ENCODE data around the gene SLC35G3. TPM values are rescaled to one million over a fixed set of nuclear protein-coding genes. Genes with fewer than 3 reads are reported as not detected.
"Not testable (repeated sequence)": the region's sequence is repeated elsewhere in the genome, so short reads cannot be mapped to it uniquely, and the experiment has no call there.

Gene SLC35G3
- polyA plus RNA-seq, 3 donors, result not detected

GRCh38 chr17:35184274-35184673 is 9.9 kb downstream of the SLC35G3 start:
- DNase-seq, result no peak
- no peaks in the 10 kb centered on the region for H3K36me3 Mint-ChIP-seq
- H3K27ac Mint-ChIP-seq, result no peak overlapping the region
- peaks cover 5 to 19% (median 13%) of the 10 kb centered on the region in 3 donors for H3K27me3 Mint-ChIP-seq (ENCODE audit: low read depth in 3 of 3)
- intact Hi-C loops (cut with micrococcal nuclease), result no loop called here
- no peak overlapping the region for H2AFZ ChIP-seq (ENCODE audit: insufficient read depth, low read depth, low read length, poor library complexity, severe bottlenecking)
- no peaks in the 10 kb centered on the region for H3K9me3 ChIP-seq (replicated peaks in 1 of 2; ENCODE audit: control insufficient read depth in 1 of 2, insufficient read depth in 1 of 2, low read length in 2 of 2)
- no peak overlapping the region for H3K27ac ChIP-seq (ENCODE audit: low read depth in 1 of 2, low read length in 2 of 2)
- peaks cover 19% of the 10 kb centered on the region for H3K4me1 Mint-ChIP-seq
- H3K4me1 ChIP-seq (ENCODE audit: control insufficient read depth in 1 of 2, insufficient read depth in 2 of 2, low read length in 2 of 2), result peaks cover 0 to 20% of the 10 kb centered on the region in 2 donors
- 60% methylated on average over 2 of the region's 3 CpGs for WGBS (ENCODE audit: insufficient coverage)
- H4K20me1 ChIP-seq (ENCODE audit: insufficient read depth, low read length), result no peaks in the 10 kb centered on the region
- H3K4me3 Mint-ChIP-seq, result no peak overlapping the region
- no peaks in the 10 kb centered on the region for H3K79me2 ChIP-seq (ENCODE audit: insufficient read depth, low read length)
- H3K9ac ChIP-seq (ENCODE audit: insufficient read depth, low read length, poor library complexity, severe bottlenecking), result no peak overlapping the region
- H3K27me3 ChIP-seq (ENCODE audit: control insufficient read depth in 2 of 2, insufficient read depth in 2 of 2, low read length in 2 of 2), result no peaks in the 10 kb centered on the region
- no peak for TF ChIP-seq CTCF (IDR thresholded peaks at IDR 0.05)
- H3K4me2 ChIP-seq (replicated peaks; ENCODE audit: extremely low read depth, low read length, poor library complexity, severe bottlenecking), result no peak overlapping the region
- no peaks in the 10 kb centered on the region for H3K36me3 ChIP-seq (replicated peaks in 1 of 2; ENCODE audit: control insufficient read depth in 1 of 2, insufficient read depth in 2 of 2, low read length in 2 of 2)
- no peak overlapping the region for H3K4me3 ChIP-seq (replicated peaks in 1 of 3; ENCODE audit: low read depth in 2 of 3, low read length in 3 of 3)
- H3K9me3 Mint-ChIP-seq, result peaks cover 0 to 6% (median 2%) of the 10 kb centered on the region in 7 donors

- WGBS (ENCODE audit: insufficient coverage), result 82% methylated on average over 2 of the region's 6 CpGs
- Mint-ChIP-seq H3K4me3 (no peak overlapping the region), H3K36me3 (no peaks in the 10 kb centered on the region), H3K27ac (no peak overlapping the region), H3K4me1 (peaks cover 15% of the 10 kb centered on the region), H3K9me3 (peaks cover 0 to 5% (median 2%) of the 10 kb centered on the region in 7 donors), H3K27me3 (ENCODE audit: low read depth in 3 of 3) (peaks cover 5 to 18% (median 13%) of the 10 kb centered on the region in 3 donors)
- H3K4me1 ChIP-seq (ENCODE audit: control insufficient read depth in 1 of 2, insufficient read depth in 2 of 2, low read length in 2 of 2), result peaks cover 0 to 12% of the 10 kb centered on the region in 2 donors
- H3K9ac ChIP-seq (ENCODE audit: insufficient read depth, low read length, poor library complexity, severe bottlenecking), result no peak overlapping the region
- H2AFZ ChIP-seq (ENCODE audit: insufficient read depth, low read depth, low read length, poor library complexity, severe bottlenecking), result no peak overlapping the region
- no peaks in the 10 kb centered on the region for H4K20me1 ChIP-seq (ENCODE audit: insufficient read depth, low read length)
- TF ChIP-seq CTCF (IDR thresholded peaks at IDR 0.05), result no peak
- peak in 1 of 3 donors; percentile 20 for DNase-seq
- no peaks in the 10 kb centered on the region for H3K36me3 ChIP-seq (replicated peaks in 1 of 2; ENCODE audit: control insufficient read depth in 1 of 2, insufficient read depth in 2 of 2, low read length in 2 of 2)
- intact Hi-C loops (cut with micrococcal nuclease), result no loop called here
- H3K4me3 ChIP-seq (replicated peaks in 1 of 3; ENCODE audit: low read depth in 2 of 3, low read length in 3 of 3), result no peak overlapping the region
- no peak overlapping the region for H3K4me2 ChIP-seq (replicated peaks; ENCODE audit: extremely low read depth, low read length, poor library complexity, severe bottlenecking)
- no peaks in the 10 kb centered on the region for H3K79me2 ChIP-seq (ENCODE audit: insufficient read depth, low read length)
- no peaks in the 10 kb centered on the region for H3K9me3 ChIP-seq (replicated peaks in 1 of 2; ENCODE audit: control insufficient read depth in 1 of 2, insufficient read depth in 1 of 2, low read length in 2 of 2)
- no peak overlapping the region for H3K27ac ChIP-seq (ENCODE audit: low read depth in 1 of 2, low read length in 2 of 2)
- H3K27me3 ChIP-seq (ENCODE audit: control insufficient read depth in 2 of 2, insufficient read depth in 2 of 2, low read length in 2 of 2), result no peaks in the 10 kb centered on the region
Observed at GRCh38 chr17:35183332-35183731, 10.9 kb downstream of the SLC35G3 start.

- H3K4me3 Mint-ChIP-seq; intact Hi-C loops (cut with micrococcal nuclease); H3K27me3 ChIP-seq (ENCODE audit: control insufficient read depth in 2 of 2, insufficient read depth in 2 of 2, low read length in 2 of 2); H3K27ac Mint-ChIP-seq; DNase-seq; H3K9ac ChIP-seq (ENCODE audit: insufficient read depth, low read length, poor library complexity, severe bottlenecking); H2AFZ ChIP-seq (ENCODE audit: insufficient read depth, low read depth, low read length, poor library complexity, severe bottlenecking); H3K36me3 ChIP-seq (replicated peaks in 1 of 2; ENCODE audit: control insufficient read depth in 1 of 2, insufficient read depth in 2 of 2, low read length in 2 of 2); H3K4me3 ChIP-seq (replicated peaks in 1 of 3; ENCODE audit: low read depth in 2 of 3, low read length in 3 of 3); H3K79me2 ChIP-seq (ENCODE audit: insufficient read depth, low read length); H4K20me1 ChIP-seq (ENCODE audit: insufficient read depth, low read length); H3K9me3 Mint-ChIP-seq; H3K9me3 ChIP-seq (replicated peaks in 1 of 2; ENCODE audit: control insufficient read depth in 1 of 2, insufficient read depth in 1 of 2, low read length in 2 of 2); H3K27ac ChIP-seq (ENCODE audit: low read depth in 1 of 2, low read length in 2 of 2); H3K4me1 Mint-ChIP-seq; H3K4me1 ChIP-seq (ENCODE audit: control insufficient read depth in 1 of 2, insufficient read depth in 2 of 2, low read length in 2 of 2); H3K4me2 ChIP-seq (replicated peaks; ENCODE audit: extremely low read depth, low read length, poor library complexity, severe bottlenecking); H3K36me3 Mint-ChIP-seq: not testable (repeated sequence)
- no CpG with 5 or more reads among the region's 5 CpGs for whole genome bisulfite sequencing (ENCODE audit: insufficient coverage)
- peaks cover 1 to 19% (median 5%) of the 10 kb centered on the region in 3 donors for H3K27me3 Mint-ChIP-seq (ENCODE audit: low read depth in 3 of 3)
Observed at GRCh38 chr17:35179379-35179778, 14.8 kb downstream of the SLC35G3 start.
